ENCODE data around the gene PDE7B.

Gene PDE7B

GRCh38 chr6:136153707-136154375 is 302.3 kb downstream of the PDE7B start:
- DNase-seq (ENCODE audit: low spot score) = no peak

- no peak for DNase-seq (ENCODE audit: low spot score)
Observed at GRCh38 chr6:136155191-136155590, 303.7 kb downstream of the PDE7B start.

- no peak for DNase-seq (ENCODE audit: low spot score)
Observed at GRCh38 chr6:136157743-136158142, 306.2 kb downstream of the PDE7B start.

DNA sequence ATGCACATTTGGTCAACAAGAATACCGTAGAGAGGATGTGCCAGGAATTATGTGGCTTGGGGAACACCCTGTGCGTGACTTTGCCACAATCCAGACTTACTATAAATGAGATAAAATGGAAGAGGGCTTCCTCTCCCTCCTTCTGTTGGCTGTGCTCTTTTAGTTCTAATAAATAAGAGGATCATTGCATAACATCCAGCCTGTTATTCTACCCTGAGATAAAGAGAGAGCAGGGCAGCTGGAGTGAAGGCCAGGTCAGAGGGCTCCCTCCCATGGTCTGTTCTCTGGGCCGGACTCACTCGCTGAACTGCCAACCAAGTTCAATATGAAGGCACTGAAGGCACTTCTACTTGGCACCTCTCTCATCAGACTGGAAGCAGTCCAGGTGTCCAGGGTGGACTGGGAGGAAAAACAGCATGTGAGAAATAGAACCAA is 306.9 kb downstream of the PDE7B start:
- no peak for DNase-seq (ENCODE audit: low spot score)

DNA sequence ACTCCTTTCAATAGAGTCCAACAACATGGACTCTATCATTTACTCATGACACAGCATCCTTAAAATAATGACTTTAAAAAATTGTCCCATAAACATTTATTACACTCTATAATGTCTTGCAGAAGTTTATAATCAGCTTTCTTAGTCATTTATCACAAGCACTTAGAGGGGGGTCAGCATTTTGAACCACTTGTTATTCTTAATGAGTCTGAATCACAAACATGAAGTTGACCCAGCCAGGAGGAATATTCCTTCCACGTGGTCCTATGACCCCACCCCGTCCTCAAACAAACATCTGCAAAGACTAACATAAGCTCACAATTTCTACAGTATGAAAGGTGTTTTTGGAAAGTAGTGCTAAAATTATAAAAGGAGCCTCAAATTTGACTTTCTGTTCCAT is 307.5 kb downstream of the PDE7B start:
- DNase-seq (ENCODE audit: low spot score) = no peak

GRCh38 chr6:136160250-136160649 is 308.7 kb downstream of the PDE7B start:
- DNase-seq (ENCODE audit: low spot score) = no peak

- no peak for DNase-seq (ENCODE audit: low spot score)
Observed at GRCh38 chr6:136161950-136162349, 310.4 kb downstream of the PDE7B start.

GRCh38 chr6:136163260-136163659 is 311.8 kb downstream of the PDE7B start:
- DNase-seq (ENCODE audit: low spot score) = no peak

- DNase-seq (ENCODE audit: low spot score) = no peak
Observed at GRCh38 chr6:136166815-136167214, 315.3 kb downstream of the PDE7B start.

DNA sequence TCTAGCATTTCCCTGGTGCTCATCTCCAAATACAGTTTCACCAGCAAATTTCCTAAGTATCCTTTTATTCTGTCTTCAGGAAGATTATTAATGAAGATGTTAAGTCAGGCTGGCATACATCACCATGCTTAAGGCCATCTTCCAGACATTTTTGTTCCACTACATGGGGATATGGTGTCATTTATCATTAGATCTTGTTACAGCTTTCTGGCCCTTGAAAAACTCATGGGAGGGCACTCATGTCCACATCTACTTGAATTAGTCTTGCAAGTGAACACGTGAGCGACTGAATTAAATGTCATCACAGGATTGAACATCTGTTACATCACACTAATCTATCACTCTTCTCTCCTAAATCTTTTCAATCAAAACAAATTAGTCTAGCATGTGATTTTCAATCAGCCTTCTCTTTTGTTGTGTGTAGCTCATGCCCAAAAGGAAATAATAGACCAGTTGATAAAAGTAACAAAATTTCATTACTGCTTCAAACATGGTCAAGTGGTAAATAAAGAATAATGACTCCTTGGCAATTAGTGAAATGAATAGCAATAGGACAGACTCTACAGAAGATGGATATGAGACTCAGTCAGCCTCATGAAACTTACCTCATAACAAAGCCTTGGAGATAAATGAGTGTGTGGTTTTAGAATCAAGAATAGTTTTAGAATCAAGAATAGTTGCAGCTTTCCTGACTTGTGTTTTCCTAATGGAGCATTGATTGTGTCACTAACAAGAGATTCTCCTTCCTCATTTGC is 318.1 kb downstream of the PDE7B start:
- no peak for DNase-seq (ENCODE audit: low spot score)

- no peak for DNase-seq (ENCODE audit: low spot score)
Observed at GRCh38 chr6:136171231-136171630, 319.7 kb downstream of the PDE7B start.

- DNase-seq (ENCODE audit: low spot score) = peak; percentile 33
Observed at GRCh38 chr6:136173519-136174507, 322.3 kb downstream of the PDE7B start.

DNA sequence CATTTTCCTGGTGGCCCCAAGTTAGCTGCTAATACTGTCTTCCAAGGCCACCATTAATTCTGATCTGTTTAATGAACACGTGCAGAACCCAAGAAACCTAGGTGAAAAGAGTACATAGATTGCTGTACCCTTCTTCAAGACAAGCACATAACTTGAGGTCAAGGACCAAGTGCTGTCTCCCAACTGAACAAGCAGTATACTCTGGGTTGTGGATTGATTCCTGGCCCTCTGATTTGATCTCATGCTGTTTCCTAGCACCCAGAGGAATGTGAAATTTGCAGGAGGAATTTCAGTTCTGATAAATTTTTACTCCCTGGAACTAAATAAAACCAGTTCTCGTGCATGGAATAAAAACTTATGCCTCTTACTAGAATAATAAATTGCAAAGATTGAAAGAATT is 323.0 kb downstream of the PDE7B start:
- no peak for DNase-seq (ENCODE audit: low spot score)

DNA sequence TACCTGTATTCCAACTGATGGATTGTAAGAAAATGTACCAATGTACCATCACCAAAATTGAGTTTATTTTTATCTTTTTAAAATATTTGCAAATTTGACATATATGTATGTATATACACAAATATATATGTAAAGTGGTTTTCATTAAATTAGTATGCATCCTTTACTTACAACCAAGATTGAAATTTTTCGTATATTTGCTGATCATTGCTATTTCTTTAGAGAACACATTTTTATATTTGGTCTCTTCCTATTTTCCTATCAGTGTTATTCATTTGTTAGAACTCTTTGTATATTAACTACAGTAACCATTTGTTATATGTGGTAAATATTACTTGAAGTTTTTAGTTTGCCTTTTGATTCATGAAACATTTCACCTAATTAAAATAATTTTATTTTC is 324.4 kb downstream of the PDE7B start:
- no peak for DNase-seq (ENCODE audit: low spot score)

DNA sequence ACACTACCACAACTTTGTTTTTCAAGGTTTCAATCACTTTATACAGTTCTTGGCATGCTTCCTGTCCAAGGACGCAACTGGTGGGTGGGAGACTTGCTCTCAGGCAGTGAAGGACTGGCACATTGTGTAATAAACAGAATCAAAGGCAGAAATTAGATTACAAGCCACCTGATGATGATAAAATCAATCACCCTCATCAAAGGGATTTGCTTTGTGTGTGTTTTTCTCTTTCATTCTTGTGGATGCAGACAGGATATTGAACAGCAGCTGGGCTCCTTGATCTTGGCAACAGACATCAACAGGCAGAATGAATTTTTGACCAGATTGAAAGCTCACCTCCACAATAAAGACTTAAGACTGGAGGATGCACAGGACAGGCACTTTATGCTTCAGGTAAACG is 327.2 kb downstream of the PDE7B start:
- no peak for DNase-seq (ENCODE audit: low spot score)

GRCh38 chr6:136180704-136181511 is 329.4 kb downstream of the PDE7B start:
- DNase-seq (ENCODE audit: low spot score) = no peak

GRCh38 chr6:136181512-136181833 is 330.0 kb downstream of the PDE7B start:
- DNase-seq (ENCODE audit: low spot score) = no peak

- no peak for DNase-seq (ENCODE audit: low spot score)
Observed at GRCh38 chr6:136181861-136182260, 330.4 kb downstream of the PDE7B start.

DNA sequence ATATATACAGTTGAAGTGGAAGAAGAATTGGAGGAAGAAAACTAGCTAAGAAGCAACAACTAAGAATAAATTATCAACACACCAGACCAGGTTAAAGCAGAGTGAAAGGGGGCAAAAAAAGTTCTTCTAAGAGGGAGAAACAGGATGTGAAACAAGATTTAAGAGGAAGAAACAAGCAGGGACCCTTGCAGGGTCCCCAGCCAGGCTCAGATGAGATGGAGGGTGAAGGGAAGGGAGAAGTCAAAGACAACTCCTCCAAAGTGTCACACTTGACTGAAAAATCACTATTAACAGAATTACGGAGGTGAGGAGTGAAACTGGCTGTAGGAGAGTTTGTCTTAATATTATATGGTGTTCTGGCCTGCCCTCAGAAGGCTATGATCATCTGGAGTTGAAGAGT is 333.2 kb downstream of the PDE7B start:
- DNase-seq (ENCODE audit: low spot score) = no peak

DNA sequence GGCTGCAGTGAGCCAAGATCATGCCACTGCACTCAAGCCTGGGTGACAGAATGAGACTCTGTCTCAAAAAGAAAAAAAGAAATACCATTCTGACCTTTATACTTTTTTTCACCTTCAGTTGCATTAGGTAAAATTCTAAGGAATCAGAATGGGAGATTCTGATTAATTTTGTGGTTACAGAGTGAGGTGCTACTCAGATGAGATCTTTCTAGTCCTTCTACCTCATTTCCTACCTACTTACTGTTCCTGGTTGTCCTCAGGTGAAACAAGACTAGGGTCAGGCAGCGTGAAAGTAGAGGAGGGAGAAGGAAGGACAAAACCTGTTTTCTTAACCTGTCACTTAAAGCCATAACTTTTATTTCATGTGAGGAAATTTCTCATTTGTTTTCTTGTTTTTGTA is 334.9 kb downstream of the PDE7B start:
- DNase-seq (ENCODE audit: low spot score) = no peak

- no peak for DNase-seq (ENCODE audit: low spot score)
Observed at GRCh38 chr6:136188486-136188885, 337.0 kb downstream of the PDE7B start.

- no peak for DNase-seq (ENCODE audit: low spot score)
Observed at GRCh38 chr6:136189104-136189503, 337.6 kb downstream of the PDE7B start.
